ENCODE measurements around the gene THAP3.

- TF ChIP-seq EZH2 (optimal IDR thresholded peaks at IDR 0.05; ENCODE audit: low read depth, low read length) (no peak), EZH2phosphoT487 (IDR thresholded peaks at IDR 0.05; ENCODE audit: low read length) (no peak)
These were observed 44.5 kb upstream of the THAP3 start for GRCh38 chr1:6580119-6580592.
